ENCODE measurements around the gene PGPEP1. TPM values are rescaled to one million over a fixed set of nuclear protein-coding genes. Genes with fewer than 3 reads are reported as not detected.

The PGPEP1 gene, protein sequence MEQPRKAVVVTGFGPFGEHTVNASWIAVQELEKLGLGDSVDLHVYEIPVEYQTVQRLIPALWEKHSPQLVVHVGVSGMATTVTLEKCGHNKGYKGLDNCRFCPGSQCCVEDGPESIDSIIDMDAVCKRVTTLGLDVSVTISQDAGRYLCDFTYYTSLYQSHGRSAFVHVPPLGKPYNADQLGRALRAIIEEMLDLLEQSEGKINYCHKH
- total RNA-seq = 36.1 and 38.5 TPM in 2 replicates
- long read RNA-seq, full-length matches to known transcripts = 4 of 21 reads
- long read RNA-seq, partial matches to known transcripts = 1 of 21 reads
- long read RNA-seq, other reads (novel, unspliced or antisense) = 16 of 21 reads

DNA sequence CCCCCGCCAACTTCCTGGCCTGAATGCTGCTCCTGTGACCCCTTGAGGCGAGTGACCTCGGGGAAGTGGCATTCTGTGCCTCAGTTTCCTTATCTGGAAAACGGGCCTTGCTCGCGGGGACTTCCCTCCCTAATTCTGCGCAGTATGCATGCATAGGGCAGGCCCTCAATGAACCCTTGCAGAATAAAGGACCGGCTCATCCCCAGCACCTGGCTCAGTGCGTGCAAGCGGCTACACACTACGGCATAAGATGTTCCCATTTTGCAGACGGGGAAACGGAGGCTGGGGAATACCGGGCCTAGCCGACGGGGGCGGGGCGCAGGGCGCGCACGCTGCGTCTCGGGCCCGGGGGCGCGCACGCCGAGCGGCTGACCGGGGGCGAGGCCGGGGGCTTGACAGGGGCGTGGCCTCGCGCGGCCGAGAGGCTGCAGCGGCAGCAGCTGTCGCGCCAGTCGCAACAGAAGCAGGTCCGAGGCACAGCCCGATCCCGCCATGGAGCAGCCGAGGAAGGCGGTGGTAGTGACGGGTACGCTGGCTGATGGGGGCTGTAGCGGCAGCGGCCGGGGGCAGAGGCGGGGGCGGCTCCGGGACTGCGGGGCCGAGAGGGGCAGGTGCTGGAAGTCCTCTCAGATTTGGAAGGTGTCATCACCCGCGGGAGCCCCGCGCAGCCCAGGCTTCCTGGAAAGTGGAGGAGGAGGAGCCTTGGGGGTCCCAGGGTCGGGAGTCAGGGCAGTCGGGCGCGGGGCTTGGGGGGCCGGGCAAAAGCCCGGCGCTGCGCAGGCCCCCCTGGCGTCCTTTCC, at the start of gene PGPEP1:
TSS of gene PGPEP1 (plus strand) at position 409 of the 800 bp plus-strand sequence. CDS start at position 493, 84 bp downstream.
- peak; percentile 91 for DNase-seq (ENCODE audit: extremely low spot score, unreplicated experiment)
- Mint-ChIP-seq H3K9me3 (ENCODE audit: unreplicated experiment) (no peaks in the 10 kb centered on the region), H3K27me3 (ENCODE audit: unreplicated experiment) (no peaks in the 10 kb centered on the region), H3K27ac (ENCODE audit: unreplicated experiment) (no peak within 1 kb of the TSS), H3K4me3 (ENCODE audit: unreplicated experiment) (peak within 1 kb of the TSS; percentile 81), H3K36me3 (ENCODE audit: unreplicated experiment) (peaks cover 14% of the 10 kb centered on the region), H3K4me1 (ENCODE audit: unreplicated experiment) (peaks cover 14% of the 10 kb centered on the region)
- TF ChIP-seq, protein P1, sequence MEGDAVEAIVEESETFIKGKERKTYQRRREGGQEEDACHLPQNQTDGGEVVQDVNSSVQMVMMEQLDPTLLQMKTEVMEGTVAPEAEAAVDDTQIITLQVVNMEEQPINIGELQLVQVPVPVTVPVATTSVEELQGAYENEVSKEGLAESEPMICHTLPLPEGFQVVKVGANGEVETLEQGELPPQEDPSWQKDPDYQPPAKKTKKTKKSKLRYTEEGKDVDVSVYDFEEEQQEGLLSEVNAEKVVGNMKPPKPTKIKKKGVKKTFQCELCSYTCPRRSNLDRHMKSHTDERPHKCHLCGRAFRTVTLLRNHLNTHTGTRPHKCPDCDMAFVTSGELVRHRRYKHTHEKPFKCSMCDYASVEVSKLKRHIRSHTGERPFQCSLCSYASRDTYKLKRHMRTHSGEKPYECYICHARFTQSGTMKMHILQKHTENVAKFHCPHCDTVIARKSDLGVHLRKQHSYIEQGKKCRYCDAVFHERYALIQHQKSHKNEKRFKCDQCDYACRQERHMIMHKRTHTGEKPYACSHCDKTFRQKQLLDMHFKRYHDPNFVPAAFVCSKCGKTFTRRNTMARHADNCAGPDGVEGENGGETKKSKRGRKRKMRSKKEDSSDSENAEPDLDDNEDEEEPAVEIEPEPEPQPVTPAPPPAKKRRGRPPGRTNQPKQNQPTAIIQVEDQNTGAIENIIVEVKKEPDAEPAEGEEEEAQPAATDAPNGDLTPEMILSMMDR (IDR thresholded peaks at IDR 0.05) = no peak

DNA sequence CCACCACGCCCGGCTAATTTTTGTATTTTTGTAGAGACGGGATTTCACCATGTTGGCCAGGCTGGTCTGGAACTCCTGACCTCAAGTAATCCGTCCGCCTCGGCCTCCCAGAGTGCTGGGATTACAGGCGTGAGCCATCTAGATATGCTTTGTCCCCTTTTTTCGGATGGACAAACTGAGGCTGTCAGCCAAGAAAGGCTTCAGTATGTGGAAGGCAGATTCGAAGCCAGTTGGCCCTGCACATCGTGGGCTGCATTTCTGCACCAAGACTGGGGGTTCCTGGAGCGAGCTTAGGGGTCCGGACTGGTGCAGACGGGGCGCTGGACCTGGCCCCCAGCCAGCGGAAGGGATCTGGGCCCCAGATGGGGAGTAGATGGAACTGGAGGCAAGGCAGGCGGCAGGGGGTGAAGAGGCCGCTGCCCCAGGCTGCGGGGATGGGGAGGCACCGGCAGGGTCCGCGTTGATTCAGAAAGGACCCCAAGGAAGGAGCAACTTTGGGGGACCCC, 49.3 kb upstream of the PGPEP1 start:
- no peak for DNase-seq (ENCODE audit: extremely low spot score, unreplicated experiment)
- peaks cover 64% of the 10 kb centered on the region for H3K4me1 Mint-ChIP-seq (ENCODE audit: unreplicated experiment)
- no peaks in the 10 kb centered on the region for H3K9me3 Mint-ChIP-seq (ENCODE audit: unreplicated experiment)
- H3K27ac Mint-ChIP-seq (ENCODE audit: unreplicated experiment) = peak overlapping the region; percentile 73
- no peaks in the 10 kb centered on the region for H3K36me3 Mint-ChIP-seq (ENCODE audit: unreplicated experiment)
- TF ChIP-seq, protein P1 (IDR thresholded peaks at IDR 0.05) = no peak
- H3K27me3 Mint-ChIP-seq (ENCODE audit: unreplicated experiment) = no peaks in the 10 kb centered on the region
- peak overlapping the region; percentile 35 for H3K4me3 Mint-ChIP-seq (ENCODE audit: unreplicated experiment)

DNA sequence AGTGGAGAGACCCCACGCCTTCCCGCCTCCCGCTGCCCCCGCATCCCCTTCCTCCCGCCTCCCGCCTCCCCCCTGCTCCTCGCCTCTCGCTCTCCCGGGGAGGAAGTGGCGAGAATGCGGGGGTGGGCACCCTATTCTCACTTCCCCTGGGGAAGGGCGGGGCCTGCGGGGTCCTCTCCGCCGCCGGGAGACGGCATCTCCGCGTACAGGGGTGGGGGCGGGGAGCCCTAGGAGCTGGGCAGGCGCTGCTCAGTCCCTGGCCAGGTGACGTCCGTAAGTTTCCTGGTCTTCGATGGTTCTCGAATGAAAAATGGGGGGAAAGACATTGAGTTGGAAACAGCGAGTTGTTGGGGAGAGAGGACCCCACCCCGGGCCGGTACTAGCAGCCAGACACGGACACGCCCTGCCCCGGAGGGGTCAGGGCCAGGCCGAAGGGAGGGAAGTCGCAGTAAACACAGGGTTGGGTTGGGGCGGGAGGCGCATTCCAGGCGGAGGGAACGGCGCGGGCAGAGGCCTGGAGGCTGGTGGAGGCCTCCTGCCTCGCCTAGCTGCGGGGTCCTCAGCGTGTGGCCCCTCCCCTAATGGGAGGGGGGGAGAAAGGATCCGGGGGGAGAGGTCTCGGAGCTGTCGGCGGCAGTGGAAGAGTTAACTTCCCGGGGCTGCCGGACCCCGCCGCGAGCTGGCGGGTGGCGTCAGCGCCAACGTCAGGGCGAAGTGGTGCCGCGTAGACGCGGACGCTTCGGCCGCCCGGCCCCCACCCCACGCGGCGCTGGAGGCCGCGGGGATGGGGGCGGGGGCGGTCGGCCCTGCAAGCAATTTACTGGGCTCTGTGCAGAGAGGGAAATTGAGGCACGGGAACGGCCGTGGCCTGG, 48.6 kb upstream of the PGPEP1 start:
- no peaks in the 10 kb centered on the region for H3K36me3 Mint-ChIP-seq (ENCODE audit: unreplicated experiment)
- H3K27ac Mint-ChIP-seq (ENCODE audit: unreplicated experiment) = peak overlapping the region; percentile 96
- no peak for DNase-seq (ENCODE audit: extremely low spot score, unreplicated experiment)
- H3K4me3 Mint-ChIP-seq (ENCODE audit: unreplicated experiment) = peak overlapping the region; percentile 77
- TF ChIP-seq, protein P1 (IDR thresholded peaks at IDR 0.05) = no peak
- no peaks in the 10 kb centered on the region for H3K9me3 Mint-ChIP-seq (ENCODE audit: unreplicated experiment)
- peaks cover 59% of the 10 kb centered on the region for H3K4me1 Mint-ChIP-seq (ENCODE audit: unreplicated experiment)
- H3K27me3 Mint-ChIP-seq (ENCODE audit: unreplicated experiment) = no peaks in the 10 kb centered on the region

DNA sequence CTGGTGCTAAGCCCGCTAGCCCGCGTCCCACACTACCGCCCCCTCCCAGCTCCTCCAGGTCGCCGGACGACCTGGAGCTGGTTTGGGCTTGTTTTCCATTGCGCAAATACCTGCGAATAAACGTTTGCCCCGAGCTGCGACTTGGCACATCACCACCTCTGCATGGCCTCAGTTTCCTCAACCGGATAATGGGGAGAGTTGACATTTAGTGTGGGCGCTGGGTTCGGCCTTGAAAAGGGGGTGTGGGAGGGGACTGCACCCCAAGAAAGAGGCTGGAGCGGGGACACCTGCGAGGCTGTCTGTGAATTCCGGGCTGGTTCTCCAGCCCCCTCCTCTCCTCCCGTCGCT, 48.0 kb upstream of the PGPEP1 start:
- DNase-seq (ENCODE audit: extremely low spot score, unreplicated experiment) = no peak
- TF ChIP-seq, protein P1 (IDR thresholded peaks at IDR 0.05) = no peak
- Mint-ChIP-seq H3K9me3 (ENCODE audit: unreplicated experiment) (no peaks in the 10 kb centered on the region), H3K27me3 (ENCODE audit: unreplicated experiment) (no peaks in the 10 kb centered on the region), H3K27ac (ENCODE audit: unreplicated experiment) (peak overlapping the region; percentile 96), H3K4me1 (ENCODE audit: unreplicated experiment) (peaks cover 57% of the 10 kb centered on the region), H3K36me3 (ENCODE audit: unreplicated experiment) (no peaks in the 10 kb centered on the region), H3K4me3 (ENCODE audit: unreplicated experiment) (peak overlapping the region; percentile 77)
